H9 (cell line): ENCODE results near the gene SPIRE2. TPM values are rescaled to one million over a fixed set of nuclear protein-coding genes. Genes with fewer than 3 reads are reported as not detected.

Source experiments
- DNase-seq: peaks from one replicate; pipeline ENCODE4 v3.0.0-alpha.2; 2017
- H2AFZ ChIP-seq: one replicate; pipeline ENCODE4 v1.6.1; 2013; ENCODE audit warnings: mild to moderate bottlenecking, low read length, control low read depth, moderate library complexity
- H2AK5ac ChIP-seq: 2 replicates; pipeline ENCODE4 v1.6.1; 2013; ENCODE audit warnings: low read length, control low read depth, mixed read lengths; ENCODE audit not compliant: insufficient read length
- H2BK120ac ChIP-seq: one replicate; pipeline ENCODE4 v1.6.1; 2013; ENCODE audit warnings: low read depth, mild to moderate bottlenecking, low read length, control low read depth, inconsistent platforms; ENCODE audit not compliant: poor library complexity, severe bottlenecking
- H2BK12ac ChIP-seq: 2 replicates; pipeline ENCODE4 v1.6.1; 2013; ENCODE audit warnings: low read length, control low read depth, mixed read lengths, low read depth; ENCODE audit not compliant: insufficient read length
- H2BK15ac ChIP-seq: 2 replicates; pipeline ENCODE4 v1.6.1; 2013; ENCODE audit warnings: low read depth, low read length, control low read depth
- H2BK20ac ChIP-seq: one replicate; pipeline ENCODE4 v1.6.1; 2013; ENCODE audit warnings: low read depth, mild to moderate bottlenecking, low read length, control low read depth, inconsistent platforms; ENCODE audit not compliant: poor library complexity, severe bottlenecking
- H2BK5ac ChIP-seq: 2 replicates; pipeline ENCODE4 v1.6.1; 2013; ENCODE audit warnings: low read length, control low read depth, mixed read lengths; ENCODE audit not compliant: insufficient read length
- H3K14ac ChIP-seq: 2 replicates; pipeline ENCODE4 v1.6.1; 2013; ENCODE audit warnings: low read length, control low read depth; ENCODE audit not compliant: insufficient read depth
- H3K18ac ChIP-seq: 2 replicates; pipeline ENCODE4 v1.6.1; 2013; ENCODE audit warnings: low read depth, mild to moderate bottlenecking, mixed read lengths, low read length, control low read depth; ENCODE audit not compliant: insufficient read length
- H3K23ac ChIP-seq: 2 replicates; pipeline ENCODE4 v1.6.1; 2013; ENCODE audit warnings: low read length, control low read depth, mixed read lengths, low read depth; ENCODE audit not compliant: insufficient read length
- H3K23me2 ChIP-seq: 2 replicates; pipeline ENCODE4 v1.6.1; 2013; ENCODE audit warnings: low read depth, mild to moderate bottlenecking, mixed read lengths, low read length, control low read depth; ENCODE audit not compliant: insufficient read length, poor library complexity, severe bottlenecking
- H3K27ac ChIP-seq: 2 replicates; pipeline ENCODE4 v1.5.1; 2013; ENCODE audit warnings: low read length, control low read depth, mixed read lengths, low read depth; ENCODE audit not compliant: insufficient read length
- H3K27me3 ChIP-seq: 2 replicates; pipeline ENCODE4 v1.6.1; 2013; ENCODE audit warnings: low read length, control low read depth, inconsistent platforms; ENCODE audit not compliant: insufficient read depth
- H3K4ac ChIP-seq: 2 replicates; pipeline ENCODE4 v1.6.1; 2013; ENCODE audit warnings: low read depth, mild to moderate bottlenecking, control low read depth, inconsistent platforms, low read length, moderate library complexity
- H3K4me1 ChIP-seq: 2 replicates; pipeline ENCODE4 v1.6.1; 2013; ENCODE audit warnings: low read length, control low read depth, inconsistent platforms; ENCODE audit not compliant: insufficient read depth
- H3K4me2 ChIP-seq: 2 replicates; pipeline ENCODE4 v1.6.1; 2013; ENCODE audit warnings: low read length, control low read depth, mixed read lengths; ENCODE audit not compliant: insufficient read length, insufficient read depth
- H3K56ac ChIP-seq: 2 replicates; pipeline ENCODE4 v1.6.1; 2013; ENCODE audit warnings: low read depth, mild to moderate bottlenecking, mixed read lengths, low read length, control low read depth; ENCODE audit not compliant: insufficient read length
- H3K79me1 ChIP-seq: 2 replicates; pipeline ENCODE4 v1.6.1; 2013; ENCODE audit warnings: low read depth, mild to moderate bottlenecking, moderate library complexity, low read length, control low read depth, inconsistent platforms; ENCODE audit not compliant: insufficient read depth, poor library complexity, severe bottlenecking
- H3K79me2 ChIP-seq: 2 replicates; pipeline ENCODE4 v1.6.1; 2013; ENCODE audit warnings: low read length, control low read depth, inconsistent platforms; ENCODE audit not compliant: insufficient read depth
- H3K9ac ChIP-seq: 2 replicates; pipeline ENCODE4 v1.6.1; 2013; ENCODE audit warnings: low read length, control low read depth, mixed read lengths; ENCODE audit not compliant: insufficient read length; ENCODE audit errors: extremely low read depth
- H3K9me3 ChIP-seq: one replicate; pipeline ENCODE4 v1.6.1; 2013; ENCODE audit warnings: low read depth, low read length, inconsistent platforms; ENCODE audit not compliant: control insufficient read depth
- H3T11ph ChIP-seq: one replicate; pipeline ENCODE4 v1.6.1; 2013; ENCODE audit warnings: mild to moderate bottlenecking, low read length, control low read depth, inconsistent platforms
- H4K20me1 ChIP-seq: one replicate; pipeline ENCODE4 v1.6.1; 2013; ENCODE audit not compliant: control insufficient read depth, insufficient read length, insufficient read depth
- H4K5ac ChIP-seq: 2 replicates; pipeline ENCODE4 v1.6.1; 2013; ENCODE audit warnings: low read depth, mild to moderate bottlenecking, mixed read lengths, low read length, control low read depth; ENCODE audit not compliant: insufficient read length
- H4K8ac ChIP-seq: replicated peaks from 2 replicates; pipeline ENCODE4 v1.6.1; 2013; ENCODE audit warnings: low read length, control low read depth, mixed read lengths, low read depth; ENCODE audit not compliant: insufficient read length
- H4K91ac ChIP-seq: 2 replicates; pipeline ENCODE4 v1.6.1; 2013; ENCODE audit warnings: low read depth, mild to moderate bottlenecking, moderate library complexity, mixed read lengths, low read length, control low read depth; ENCODE audit not compliant: insufficient read length
- H3K27ac Mint-ChIP-seq, 3 experiments: 2 replicates in 2 of 3; 3 replicates in 1 of 3; pipeline ENCODE4 v1.8.0; 2020 to 2021; ENCODE audit warnings: mixed read lengths in 3 of 3, mild to moderate bottlenecking in 1 of 3, moderate library complexity in 1 of 3
- H3K27me3 Mint-ChIP-seq: 2 replicates; pipeline ENCODE4 v1.8.0; 2021; ENCODE audit warnings: low read depth, mild to moderate bottlenecking, moderate library complexity, mixed read lengths
- H3K36me3 Mint-ChIP-seq, 3 experiments: 2 replicates in 2 of 3; 3 replicates in 1 of 3; pipeline ENCODE4 v1.8.0; 2020 to 2021; ENCODE audit warnings: low read depth in 3 of 3, mixed read lengths in 3 of 3; ENCODE audit not compliant: insufficient read depth in 1 of 3
- H3K4me1 Mint-ChIP-seq, 2 experiments: 2 replicates each; pipeline ENCODE4 v1.8.0; 2020; ENCODE audit warnings: mixed read lengths in 2 of 2
- H3K4me3 Mint-ChIP-seq, 2 experiments: 2 replicates in 1 of 2; 3 replicates in 1 of 2; pipeline ENCODE4 v1.8.0; 2020 to 2021; ENCODE audit warnings: mild to moderate bottlenecking in 2 of 2, mixed read lengths in 2 of 2, moderate library complexity in 1 of 2
- H3K9me3 Mint-ChIP-seq, 2 experiments: 2 replicates in 1 of 2; 3 replicates in 1 of 2; pipeline ENCODE4 v1.8.0; 2020; ENCODE audit warnings: mild to moderate bottlenecking in 2 of 2, mixed read lengths in 2 of 2, moderate library complexity in 1 of 2
- CTCF ChIP-seq: fragments of 200-600 bp; sonication (generic); conservative IDR thresholded peaks from 3 replicates; pipeline ENCODE4 v1.8.0; 2021; ENCODE audit warnings: antibody characterized with exemption, mild to moderate bottlenecking
- WGBS: extraction: QIAGEN DNeasy Blood & Tissue Kit; methylation state at CpG from one replicate; pipeline ENCODE4 v1.1.7; 2013; ENCODE audit warnings: missing lambda C conversion rate, low lambda C conversion rate, mixed read lengths; ENCODE audit not compliant: insufficient read length; ENCODE audit errors: extremely low coverage; 5-methylcytosine and 5-hydroxymethylcytosine counted together
- total RNA-seq: library from RNA; stranded (reverse); gene quantifications from 2 replicates; pipeline ENCODE4 v1.2.1, GENCODE V29; 2021

The SPIRE2 gene
- total RNA-seq, 1 experiment from 2014 or later: 6.9 TPM

GRCh38 chr16:89897204-89897603 is 68.9 kb downstream of the SPIRE2 start:
- no peak overlapping the region for H3K9ac ChIP-seq
- Mint-ChIP-seq H3K27me3 (no peaks in the 10 kb centered on the region), H3K27ac (peak overlapping the region in 1 of 3 experiments; percentile 44; a peak in 1 of 7 replicates), H3K4me1 (no peaks in the 10 kb centered on the region), H3K36me3 (peaks cover 27 to 65% (median 59%) of the 10 kb centered on the region in 3 experiments), H3K4me3 (no peak overlapping the region; a peak in 1 of 5 replicates), H3K9me3 (no peaks in the 10 kb centered on the region)
- no peak overlapping the region for H4K91ac ChIP-seq
- no peaks in the 10 kb centered on the region for H3K79me1 ChIP-seq
- no peak overlapping the region for H3K18ac ChIP-seq
- no peaks in the 10 kb centered on the region for H3K23me2 ChIP-seq
- H3T11ph ChIP-seq: no peak overlapping the region
- DNase-seq: no peak
- no peak overlapping the region for H2BK120ac ChIP-seq
- no peak overlapping the region for H3K14ac ChIP-seq
- H3K23ac ChIP-seq: no peak overlapping the region
- H4K8ac ChIP-seq: no peak overlapping the region
- H2BK5ac ChIP-seq: no peak overlapping the region
- WGBS: no CpG with 5 or more reads among the region's 11 CpGs
- H3K27me3 ChIP-seq: no peaks in the 10 kb centered on the region
- H3K4ac ChIP-seq: no peak overlapping the region
- no peaks in the 10 kb centered on the region for H4K20me1 ChIP-seq
- no peak overlapping the region for H2BK15ac ChIP-seq
- no peak overlapping the region for H2AK5ac ChIP-seq
- no peak for TF ChIP-seq CTCF
- no peak overlapping the region for H3K56ac ChIP-seq
- H2BK20ac ChIP-seq: no peak overlapping the region
- no peaks in the 10 kb centered on the region for H3K9me3 ChIP-seq
- no peak overlapping the region for H3K4me2 ChIP-seq
- no peak overlapping the region for H2BK12ac ChIP-seq
- H4K5ac ChIP-seq: no peak overlapping the region
- H2AFZ ChIP-seq: no peak overlapping the region
- H3K4me1 ChIP-seq: no peaks in the 10 kb centered on the region
- H3K79me2 ChIP-seq: no peaks in the 10 kb centered on the region
- no peak overlapping the region for H3K27ac ChIP-seq
